Measurements from ENCODE around the gene MASTL. TPM values are rescaled to one million over a fixed set of nuclear protein-coding genes. Genes with fewer than 3 reads are reported as not detected.
"Not testable (repeated sequence)": the region's sequence is repeated elsewhere in the genome, so short reads cannot be mapped to it uniquely, and the experiment has no call there.

MASTL gene
- total RNA-seq (2012; rRNA removed), result 12.0 and 12.9 TPM in 2 replicates

DNA sequence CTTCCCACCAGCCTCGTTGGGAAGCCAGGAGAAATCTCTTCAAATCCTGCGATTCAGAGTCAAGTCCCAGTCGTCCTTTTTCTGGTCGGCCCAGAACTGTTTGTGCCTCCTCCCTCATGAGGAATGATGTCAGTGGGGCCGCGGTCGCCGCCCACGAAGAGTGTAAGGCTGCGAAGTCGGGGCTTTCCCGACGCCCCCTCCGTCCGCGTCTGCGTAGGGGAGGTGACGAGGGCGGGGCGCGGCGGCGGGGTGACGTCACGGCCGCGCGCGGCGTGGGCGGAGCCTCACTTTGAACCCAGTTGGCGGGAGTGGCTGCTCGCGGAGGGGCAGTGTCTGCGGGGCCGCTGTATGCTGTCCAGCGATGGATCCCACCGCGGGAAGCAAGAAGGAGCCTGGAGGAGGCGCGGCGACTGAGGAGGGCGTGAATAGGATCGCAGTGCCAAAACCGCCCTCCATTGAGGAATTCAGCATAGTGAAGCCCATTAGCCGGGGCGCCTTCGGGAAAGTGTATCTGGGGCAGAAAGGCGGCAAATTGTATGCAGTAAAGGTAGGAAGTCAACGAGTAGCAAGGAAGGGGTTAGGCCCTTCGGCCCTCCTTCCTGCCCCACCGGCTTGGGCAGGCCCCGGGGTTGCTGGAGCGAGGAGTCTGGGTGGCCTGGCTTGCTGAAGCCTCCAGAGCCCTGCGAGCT, at the start of gene MASTL:
TSS of gene MASTL (plus strand) at position 287 of the 689 bp plus-strand sequence. CDS start at position 362, 75 bp downstream.
- Histone ChIP-seq H3K4me3 (ENCODE audit: low read length) (peak within 1 kb of the TSS; percentile 75), H3K4me1 (ENCODE audit: control insufficient read depth, insufficient read depth, low read length) (peaks cover 21% of the 10 kb centered on the region), H3K9ac (ENCODE audit: low read depth, low read length) (peak within 1 kb of the TSS; percentile 99), H3K9me3 (replicated peaks; ENCODE audit: low read length) (no peaks in the 10 kb centered on the region), H3K27me3 (ENCODE audit: control insufficient read depth, insufficient read depth, low read length) (no peaks in the 10 kb centered on the region), H3K4me2 (ENCODE audit: low read length) (peak within 1 kb of the TSS; percentile 97), H3K36me3 (ENCODE audit: insufficient read depth, low read length) (peaks cover 12% of the 10 kb centered on the region)

DNA sequence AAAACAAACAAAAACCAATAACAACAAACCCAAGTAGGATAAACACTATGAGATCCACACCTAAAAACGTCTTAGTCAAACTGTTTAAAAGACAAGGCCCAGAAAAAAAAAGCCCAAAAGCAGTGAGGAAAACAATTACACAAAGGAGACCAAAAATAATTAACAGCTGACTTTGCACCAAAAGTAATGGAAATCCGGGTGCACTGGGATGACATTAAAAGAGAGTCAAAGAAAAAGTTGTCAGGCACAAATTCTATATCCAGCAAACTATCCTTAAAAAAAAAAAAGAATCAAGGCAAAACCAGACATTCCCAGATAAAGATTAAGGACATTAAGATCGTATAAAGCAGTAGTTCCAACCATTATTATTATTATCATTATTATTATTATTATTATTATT, 47.0 kb upstream of the MASTL start:
- H3K36me3 ChIP-seq (ENCODE audit: insufficient read depth, low read length), result peaks cover 47% of the 10 kb centered on the region
- no peak overlapping the region for H3K9ac ChIP-seq (ENCODE audit: low read depth, low read length)
- no peaks in the 10 kb centered on the region for H3K9me3 ChIP-seq (replicated peaks; ENCODE audit: low read length)
- H3K4me2 ChIP-seq (ENCODE audit: low read length), result no peak overlapping the region
- H3K4me1 ChIP-seq (ENCODE audit: control insufficient read depth, insufficient read depth, low read length), result no peaks in the 10 kb centered on the region
- no peaks in the 10 kb centered on the region for H3K27me3 ChIP-seq (ENCODE audit: control insufficient read depth, insufficient read depth, low read length)
- no peak overlapping the region for H3K4me3 ChIP-seq (ENCODE audit: low read length)

DNA sequence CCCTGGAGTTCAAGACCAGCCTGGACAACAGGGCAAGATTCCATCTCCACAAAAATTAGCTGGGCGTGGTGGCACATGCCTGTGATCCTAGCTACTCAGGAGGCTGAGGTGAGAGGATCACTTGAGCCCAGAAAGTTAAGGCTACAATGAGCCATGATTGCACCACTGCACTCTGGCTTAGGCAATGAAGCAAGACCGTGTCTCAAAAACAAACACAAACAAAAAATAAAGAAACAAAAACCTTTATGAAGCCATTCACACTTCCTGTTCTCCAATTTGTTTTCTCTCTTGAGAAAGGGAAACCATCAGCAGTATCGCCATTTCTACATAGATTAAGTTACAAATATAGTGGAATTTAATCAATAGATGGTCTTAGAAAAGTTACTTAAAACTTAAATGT, 20.8 kb upstream of the MASTL start:
- no peak overlapping the region for H3K4me2 ChIP-seq (ENCODE audit: low read length)
- H3K9ac ChIP-seq (ENCODE audit: low read depth, low read length), result no peak overlapping the region
- peaks cover 77% of the 10 kb centered on the region for H3K36me3 ChIP-seq (ENCODE audit: insufficient read depth, low read length)
- no peak overlapping the region for H3K4me3 ChIP-seq (ENCODE audit: low read length)
- H3K27me3 ChIP-seq (ENCODE audit: control insufficient read depth, insufficient read depth, low read length), result no peaks in the 10 kb centered on the region
- no peaks in the 10 kb centered on the region for H3K9me3 ChIP-seq (replicated peaks; ENCODE audit: low read length)
- no peaks in the 10 kb centered on the region for H3K4me1 ChIP-seq (ENCODE audit: control insufficient read depth, insufficient read depth, low read length)

DNA sequence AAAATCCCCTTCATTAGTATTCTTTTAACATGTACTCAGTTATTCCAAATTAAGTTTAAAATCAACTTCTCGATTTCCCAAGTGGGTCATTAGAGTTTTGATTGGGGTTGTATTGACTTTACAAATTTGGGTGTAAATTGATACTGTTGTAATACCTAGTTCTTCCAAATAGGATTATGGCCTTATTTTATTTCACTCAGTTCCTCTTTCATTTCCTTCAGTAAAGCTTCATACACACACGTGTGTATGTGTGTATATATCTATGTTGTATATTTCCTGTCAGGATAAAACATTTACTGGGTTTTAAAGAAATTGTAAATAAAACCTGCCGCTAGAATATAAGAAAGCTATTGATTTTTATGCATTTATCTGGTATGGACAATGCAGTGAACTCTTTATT, 16.9 kb upstream of the MASTL start:
- H3K9me3 ChIP-seq (replicated peaks; ENCODE audit: low read length), result no peaks in the 10 kb centered on the region
- H3K9ac ChIP-seq (ENCODE audit: low read depth, low read length), result no peak overlapping the region
- H3K4me3 ChIP-seq (ENCODE audit: low read length), result no peak overlapping the region
- no peaks in the 10 kb centered on the region for H3K27me3 ChIP-seq (ENCODE audit: control insufficient read depth, insufficient read depth, low read length)
- no peak overlapping the region for H3K4me2 ChIP-seq (ENCODE audit: low read length)
- no peaks in the 10 kb centered on the region for H3K4me1 ChIP-seq (ENCODE audit: control insufficient read depth, insufficient read depth, low read length)
- H3K36me3 ChIP-seq (ENCODE audit: insufficient read depth, low read length), result peaks cover 69% of the 10 kb centered on the region

DNA sequence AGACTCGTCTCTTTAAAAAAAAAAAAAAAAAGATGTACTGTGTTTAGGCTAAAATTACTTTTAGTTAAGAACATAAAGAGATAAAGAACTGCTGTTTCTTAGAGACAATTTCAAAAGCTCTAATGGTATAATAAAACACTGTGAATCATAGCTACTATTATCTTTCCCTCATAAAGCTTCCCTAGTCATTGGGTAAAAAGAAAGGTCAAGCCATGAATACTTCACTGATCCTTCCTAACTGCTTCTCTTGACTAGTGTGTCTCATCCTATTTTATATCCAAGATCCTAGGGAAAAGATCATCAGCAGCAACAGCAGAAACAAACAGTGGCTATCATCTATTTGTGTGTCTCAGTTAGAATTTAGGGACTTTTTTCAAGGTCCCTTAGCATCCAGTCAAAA, 11.5 kb upstream of the MASTL start:
- Histone ChIP-seq H3K9ac (ENCODE audit: low read depth, low read length) (no peak overlapping the region), H3K36me3 (ENCODE audit: insufficient read depth, low read length) (peaks cover 65% of the 10 kb centered on the region), H3K4me2 (ENCODE audit: low read length) (no peak overlapping the region), H3K27me3 (ENCODE audit: control insufficient read depth, insufficient read depth, low read length) (no peaks in the 10 kb centered on the region), H3K4me3 (ENCODE audit: low read length) (no peak overlapping the region), H3K4me1 (ENCODE audit: control insufficient read depth, insufficient read depth, low read length) (no peaks in the 10 kb centered on the region), H3K9me3 (replicated peaks; ENCODE audit: low read length) (no peaks in the 10 kb centered on the region)

DNA sequence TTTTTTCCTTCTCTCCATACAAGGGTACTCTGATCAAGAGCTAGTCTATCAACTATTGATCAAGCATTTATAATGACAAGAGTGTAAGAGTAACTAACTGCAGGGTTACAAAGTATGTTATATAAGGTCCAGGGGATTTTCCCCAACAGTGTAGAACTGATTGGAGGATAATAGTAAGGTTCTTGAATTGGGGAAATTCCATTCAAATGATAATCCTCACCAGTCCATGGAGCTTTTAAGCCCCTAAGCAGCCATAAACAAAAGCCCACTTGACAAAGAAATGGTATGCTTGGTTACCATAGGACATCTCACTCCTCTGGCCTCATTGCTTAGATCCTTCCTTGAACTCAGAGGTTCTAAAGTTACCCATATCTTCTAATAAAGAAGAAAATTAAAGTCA, 9.2 kb upstream of the MASTL start:
- Histone ChIP-seq H3K4me2 (ENCODE audit: low read length) (no peak overlapping the region), H3K4me1 (ENCODE audit: control insufficient read depth, insufficient read depth, low read length) (no peaks in the 10 kb centered on the region), H3K4me3 (ENCODE audit: low read length) (no peak overlapping the region), H3K9me3 (replicated peaks; ENCODE audit: low read length) (no peaks in the 10 kb centered on the region), H3K36me3 (ENCODE audit: insufficient read depth, low read length) (peaks cover 50% of the 10 kb centered on the region), H3K9ac (ENCODE audit: low read depth, low read length) (no peak overlapping the region), H3K27me3 (ENCODE audit: control insufficient read depth, insufficient read depth, low read length) (no peaks in the 10 kb centered on the region)

DNA sequence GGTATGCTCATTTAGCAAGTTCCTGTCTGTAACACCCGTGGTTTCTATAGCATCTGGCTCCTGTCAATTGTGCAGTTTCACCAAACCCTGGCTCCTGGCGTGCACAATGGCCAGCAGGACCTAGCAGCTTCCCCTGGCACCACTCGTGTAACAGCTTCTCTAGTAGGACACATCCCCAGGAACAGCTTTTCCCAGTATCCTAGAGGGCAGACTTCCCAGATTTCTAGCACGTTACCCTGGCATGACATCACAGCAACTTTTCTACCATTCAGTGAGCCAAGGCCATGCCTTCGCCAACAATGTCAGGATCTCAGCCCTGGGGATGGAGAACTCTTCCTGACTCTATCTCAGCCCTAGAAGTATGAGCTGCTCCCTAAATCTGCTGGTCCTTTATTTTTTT, 7.5 kb upstream of the MASTL start:
- H3K27me3 ChIP-seq (ENCODE audit: control insufficient read depth, insufficient read depth, low read length), result no peaks in the 10 kb centered on the region
- no peaks in the 10 kb centered on the region for H3K9me3 ChIP-seq (replicated peaks; ENCODE audit: low read length)
- H3K4me2 ChIP-seq (ENCODE audit: low read length), result no peak overlapping the region
- peaks cover 10% of the 10 kb centered on the region for H3K4me1 ChIP-seq (ENCODE audit: control insufficient read depth, insufficient read depth, low read length)
- H3K36me3 ChIP-seq (ENCODE audit: insufficient read depth, low read length), result peaks cover 38% of the 10 kb centered on the region
- no peak overlapping the region for H3K4me3 ChIP-seq (ENCODE audit: low read length)
- no peak overlapping the region for H3K9ac ChIP-seq (ENCODE audit: low read depth, low read length)

DNA sequence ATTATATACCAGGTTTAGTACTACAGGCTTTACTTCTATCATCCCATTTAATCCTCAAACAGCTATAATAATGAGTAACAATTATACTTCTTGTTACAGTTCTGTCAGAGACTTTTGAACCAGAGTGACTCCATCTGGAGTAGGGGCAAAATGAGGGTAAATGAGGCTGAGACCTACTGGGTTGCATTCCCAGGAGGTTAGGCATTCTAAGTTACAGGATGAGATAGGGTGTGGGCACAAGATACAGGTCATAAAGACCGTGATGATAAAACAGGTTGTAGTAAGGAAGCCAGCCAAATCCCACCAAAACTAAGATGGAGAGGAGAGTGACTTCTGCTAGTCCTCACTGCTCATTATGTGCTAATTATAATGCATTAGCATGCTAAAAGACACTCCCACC, 4.9 kb upstream of the MASTL start:
- Histone ChIP-seq H3K4me3 (ENCODE audit: low read length) (no peak overlapping the region), H3K27me3 (ENCODE audit: control insufficient read depth, insufficient read depth, low read length) (no peaks in the 10 kb centered on the region), H3K9me3 (replicated peaks; ENCODE audit: low read length) (no peaks in the 10 kb centered on the region), H3K9ac (ENCODE audit: low read depth, low read length) (no peak overlapping the region), H3K36me3 (ENCODE audit: insufficient read depth, low read length) (peaks cover 31% of the 10 kb centered on the region), H3K4me2 (ENCODE audit: low read length) (no peak overlapping the region), H3K4me1 (ENCODE audit: control insufficient read depth, insufficient read depth, low read length) (peaks cover 10% of the 10 kb centered on the region)

DNA sequence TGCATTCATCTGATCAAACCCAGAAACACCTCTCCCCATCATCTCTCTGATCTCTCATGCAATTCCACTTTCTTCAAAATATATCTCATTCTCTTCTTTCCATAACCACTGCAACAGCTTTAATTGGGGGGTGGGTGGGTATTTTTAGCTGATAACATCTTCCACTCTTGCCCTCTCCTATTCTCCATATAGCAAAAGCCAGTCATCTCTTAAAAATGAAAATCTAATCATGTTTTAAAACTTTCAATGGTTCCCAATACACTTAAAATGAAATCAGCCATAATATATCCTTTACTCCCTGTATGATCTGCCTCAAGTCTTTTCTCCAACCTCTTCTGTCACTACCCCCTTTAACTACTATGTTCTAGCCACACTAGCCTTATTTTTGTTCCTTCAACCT, 2.5 kb upstream of the MASTL start:
- Histone ChIP-seq H3K9ac (ENCODE audit: low read depth, low read length) (peak overlapping the region; percentile 99), H3K4me1 (ENCODE audit: control insufficient read depth, insufficient read depth, low read length) (peaks cover 16% of the 10 kb centered on the region), H3K27me3 (ENCODE audit: control insufficient read depth, insufficient read depth, low read length) (no peaks in the 10 kb centered on the region), H3K36me3 (ENCODE audit: insufficient read depth, low read length) (peaks cover 11% of the 10 kb centered on the region), H3K4me2 (ENCODE audit: low read length) (peak overlapping the region; percentile 97), H3K4me3 (ENCODE audit: low read length) (peak overlapping the region; percentile 75), H3K9me3 (replicated peaks; ENCODE audit: low read length) (no peaks in the 10 kb centered on the region)

DNA sequence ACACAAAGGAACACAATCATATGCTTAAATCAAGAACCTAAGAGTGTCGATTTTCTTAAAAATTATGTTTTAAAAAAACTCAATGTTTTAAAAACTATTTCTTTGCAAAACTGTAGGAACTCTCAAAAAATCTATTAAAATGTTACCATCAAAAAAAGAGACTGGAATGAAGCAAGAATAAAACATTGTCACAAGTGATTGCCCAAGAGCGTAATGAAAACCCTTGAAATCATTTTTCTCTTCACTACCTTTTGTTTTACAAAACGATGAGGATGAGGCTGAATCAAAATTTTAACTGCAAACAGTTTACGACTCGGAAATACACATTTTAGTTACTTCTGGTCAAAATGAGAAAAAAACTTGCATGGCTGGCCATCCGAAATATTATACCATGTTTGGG, 1.8 kb upstream of the MASTL start:
- H3K9me3 ChIP-seq (replicated peaks; ENCODE audit: low read length), result no peaks in the 10 kb centered on the region
- peak overlapping the region; percentile 75 for H3K4me3 ChIP-seq (ENCODE audit: low read length)
- H3K36me3 ChIP-seq (ENCODE audit: insufficient read depth, low read length), result peaks cover 8% of the 10 kb centered on the region
- H3K4me2 ChIP-seq (ENCODE audit: low read length), result peak overlapping the region; percentile 97
- H3K9ac ChIP-seq (ENCODE audit: low read depth, low read length), result peak overlapping the region; percentile 99
- H3K4me1 ChIP-seq (ENCODE audit: control insufficient read depth, insufficient read depth, low read length), result peaks cover 20% of the 10 kb centered on the region
- H3K27me3 ChIP-seq (ENCODE audit: control insufficient read depth, insufficient read depth, low read length), result no peaks in the 10 kb centered on the region

DNA sequence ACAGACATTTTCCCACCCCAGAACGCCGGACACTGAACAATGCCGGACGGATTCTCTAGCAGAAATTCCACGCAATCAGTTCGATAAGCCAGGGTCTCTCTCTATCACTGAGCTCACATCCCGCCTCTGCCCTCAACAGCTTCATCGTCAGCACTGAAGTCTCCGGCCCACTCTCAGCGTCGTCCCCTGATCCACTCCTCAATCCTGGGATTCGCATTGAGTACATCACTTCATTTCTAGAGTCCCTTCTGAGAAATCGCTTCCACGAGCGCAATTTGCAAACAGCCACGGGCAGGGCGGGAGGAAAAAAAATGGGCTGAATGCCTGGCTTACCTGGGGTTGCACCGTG, 1.3 kb upstream of the MASTL start:
- Histone ChIP-seq H3K4me1 (ENCODE audit: control insufficient read depth, insufficient read depth, low read length) (peaks cover 21% of the 10 kb centered on the region), H3K9me3 (replicated peaks; ENCODE audit: low read length) (no peaks in the 10 kb centered on the region), H3K4me3 (ENCODE audit: low read length) (peak overlapping the region; percentile 75), H3K27me3 (ENCODE audit: control insufficient read depth, insufficient read depth, low read length) (no peaks in the 10 kb centered on the region), H3K9ac (ENCODE audit: low read depth, low read length) (peak overlapping the region; percentile 99), H3K36me3 (ENCODE audit: insufficient read depth, low read length) (peaks cover 8% of the 10 kb centered on the region), H3K4me2 (ENCODE audit: low read length) (peak overlapping the region; percentile 97)

DNA sequence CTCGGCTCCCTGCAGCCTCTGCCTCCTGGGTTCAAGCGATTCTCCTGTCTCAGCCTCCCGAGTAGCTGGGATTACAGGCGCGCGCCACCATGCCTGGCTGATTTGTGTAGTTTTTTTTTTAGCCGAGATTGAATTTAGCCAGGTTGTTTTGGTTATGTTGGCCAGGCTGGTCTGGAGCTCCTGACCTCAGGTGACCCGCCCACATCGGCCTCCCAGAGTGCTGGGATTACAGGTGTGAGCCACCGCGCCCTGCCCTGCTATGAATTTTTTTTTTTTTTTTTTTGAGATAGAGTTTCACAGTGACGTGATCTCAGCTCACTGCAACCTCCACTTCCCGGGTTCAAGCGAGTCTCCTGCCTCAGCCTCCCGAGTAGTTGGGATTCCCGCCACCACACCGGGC, 1.4 kb downstream of the MASTL start:
- peak overlapping the region; percentile 99 for H3K9ac ChIP-seq (ENCODE audit: low read depth, low read length)
- H3K4me3 ChIP-seq (ENCODE audit: low read length), result peak overlapping the region; percentile 75

More for the DNA sequence above, 1.4 kb downstream of the MASTL start:
- H3K36me3 ChIP-seq (ENCODE audit: insufficient read depth, low read length), result peaks cover 13% of the 10 kb centered on the region
- H3K4me1 ChIP-seq (ENCODE audit: control insufficient read depth, insufficient read depth, low read length), result peaks cover 21% of the 10 kb centered on the region
- not testable (repeated sequence) for H3K9me3 ChIP-seq (replicated peaks; ENCODE audit: low read length); H3K27me3 ChIP-seq (ENCODE audit: control insufficient read depth, insufficient read depth, low read length)
- H3K4me2 ChIP-seq (ENCODE audit: low read length), result peak overlapping the region; percentile 97

Measured in skeletal muscle satellite cell (primary cell).